Muscle of arm (tissue), 12 donors: Measurements from ENCODE around the gene VTI1A. TPM values are rescaled to one million over a fixed set of nuclear protein-coding genes. Genes with fewer than 3 reads are reported as not detected.

Source experiments
- DNase-seq: peaks from one replicate; pipeline ENCODE4 v3.0.0-alpha.2; 2013
- polyA plus RNA-seq, 12 donors: library from polyadenylated mRNA; unstranded; fragments of 120-200 nt; gene quantifications; one replicate each; pipeline ENCODE4 v1.2.1, GENCODE V29; 2013; ENCODE audit not compliant: insufficient read length in 12 of 12

VTI1A gene
- polyA plus RNA-seq, 12 donors: 13.1 to 18.7 (median 15.8) TPM; not detected in 1

- peak; percentile 30 for DNase-seq
Measured at GRCh38 chr10:112779025-112779770, 332.2 kb downstream of the VTI1A start.

GRCh38 chr10:112782200-112782907 lies 335.3 kb downstream of the VTI1A start:
- DNase-seq: peak; percentile 91

- peak; percentile 41 for DNase-seq
Measured at GRCh38 chr10:112783351-112784021, 336.5 kb downstream of the VTI1A start.

- peak; percentile 36 for DNase-seq
Measured at GRCh38 chr10:112784022-112784461, 337.0 kb downstream of the VTI1A start.

DNA sequence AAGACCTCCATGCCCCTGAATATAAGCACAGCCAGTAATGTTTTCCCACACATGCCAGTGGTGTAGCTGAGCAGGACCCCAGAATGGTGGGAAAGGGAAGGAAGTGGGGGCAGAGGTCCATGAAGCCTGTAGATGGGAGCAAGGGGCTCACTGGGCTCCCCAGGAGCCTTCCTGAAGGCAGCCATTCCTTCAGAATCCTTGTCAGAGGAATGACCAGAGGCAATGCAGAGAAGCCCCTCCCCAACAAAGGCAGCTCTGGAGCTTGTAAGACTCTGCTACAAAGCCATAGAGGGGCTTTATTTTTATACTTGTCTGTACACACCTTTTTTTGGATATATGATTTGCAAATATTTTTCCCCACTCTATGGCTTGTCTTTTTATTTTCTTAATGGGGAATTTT lies 338.1 kb downstream of the VTI1A start:
- no peak for DNase-seq

DNA sequence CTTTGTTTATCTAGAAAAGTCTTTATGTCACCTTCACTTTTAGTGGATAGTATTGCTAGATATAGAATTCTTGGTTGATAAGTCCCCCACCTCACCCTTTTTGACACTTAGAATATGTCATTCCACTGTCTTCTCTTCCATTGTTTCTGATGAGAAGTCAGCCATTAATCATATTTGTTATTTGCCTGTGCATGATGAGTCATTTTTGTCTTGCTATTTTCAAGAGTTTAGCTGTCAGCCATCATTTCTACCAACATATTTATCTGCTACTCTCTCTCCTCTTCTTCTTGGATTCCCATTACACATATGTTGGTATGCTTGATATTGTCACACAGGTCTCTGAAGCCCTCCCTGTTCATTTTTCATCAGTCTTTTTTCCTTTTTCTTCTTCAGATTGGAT lies 342.2 kb downstream of the VTI1A start:
- DNase-seq: no peak

DNA sequence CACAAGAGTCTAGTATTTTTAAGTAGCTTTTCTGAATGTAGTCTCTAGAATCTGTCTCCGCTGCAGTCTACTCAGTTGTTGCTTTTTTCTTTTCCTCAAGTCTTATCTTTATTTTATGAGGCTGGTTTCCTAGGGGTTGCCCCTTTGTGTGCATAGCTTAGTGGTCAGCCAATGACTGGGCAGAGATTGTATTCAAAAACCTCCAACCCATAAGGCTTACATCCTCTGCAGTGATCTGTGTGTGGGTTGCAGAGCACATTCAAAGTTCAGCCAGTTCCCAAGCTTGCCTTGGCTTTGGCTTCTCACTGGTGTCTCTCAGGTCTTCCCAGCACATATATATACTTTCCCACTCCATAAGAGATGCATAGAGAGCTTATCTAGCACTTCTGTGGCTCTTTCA lies 343.0 kb downstream of the VTI1A start:
- DNase-seq: no peak

DNA sequence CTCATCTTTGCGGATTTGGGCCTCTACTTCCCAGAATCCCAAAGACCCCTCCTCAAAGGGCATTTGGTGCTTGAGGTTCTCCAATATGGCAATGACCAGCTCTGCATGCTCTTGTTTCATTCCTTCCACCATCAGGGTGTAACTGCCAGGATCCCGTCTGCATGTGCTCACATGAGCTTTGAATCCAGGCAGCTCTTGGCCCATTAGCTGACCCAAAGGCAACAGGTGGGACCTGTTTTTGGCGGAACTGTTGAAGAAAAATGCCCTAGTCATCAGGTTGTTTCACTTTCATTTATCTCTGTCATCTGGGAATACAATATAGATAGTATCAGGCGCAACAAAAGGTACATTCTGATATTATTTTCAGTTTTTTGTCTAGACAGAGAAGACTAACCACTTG lies 343.9 kb downstream of the VTI1A start:
- no peak for DNase-seq

GRCh38 chr10:112791447-112791846 lies 344.4 kb downstream of the VTI1A start:
- no peak for DNase-seq

DNA sequence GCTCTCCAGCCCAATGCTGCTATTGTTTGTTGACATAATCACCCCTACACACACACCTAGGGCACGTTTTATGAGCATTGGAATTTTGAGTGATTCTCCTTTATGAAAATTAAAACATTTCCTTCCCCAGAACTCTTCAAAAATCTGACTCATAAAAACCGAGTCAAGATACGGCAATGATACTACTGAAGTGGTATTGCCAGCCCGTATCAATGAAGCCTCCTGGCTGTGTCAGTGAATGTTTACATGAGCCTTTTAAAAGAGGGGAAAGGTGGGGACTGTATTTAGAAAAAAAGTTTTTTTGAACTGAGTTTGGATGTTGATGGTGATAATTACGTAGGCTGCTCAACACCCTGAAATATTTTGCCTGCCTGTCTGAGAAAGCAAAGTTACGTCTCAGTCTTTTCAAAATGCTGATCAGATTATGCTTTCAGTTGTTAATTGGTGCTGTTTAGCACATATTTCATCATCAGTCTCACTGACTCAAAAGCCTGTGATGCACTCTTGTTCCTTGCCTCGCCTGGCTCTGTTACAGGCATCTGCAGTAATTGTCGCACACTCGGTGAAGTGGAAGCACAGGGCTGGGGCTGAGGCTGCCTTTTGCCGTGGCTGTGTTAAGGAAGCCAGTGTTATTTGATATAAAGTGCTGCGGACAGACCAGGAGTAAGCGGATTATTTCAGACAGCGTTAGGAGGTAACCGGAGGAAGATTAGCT lies 345.6 kb downstream of the VTI1A start:
- no peak for DNase-seq

DNA sequence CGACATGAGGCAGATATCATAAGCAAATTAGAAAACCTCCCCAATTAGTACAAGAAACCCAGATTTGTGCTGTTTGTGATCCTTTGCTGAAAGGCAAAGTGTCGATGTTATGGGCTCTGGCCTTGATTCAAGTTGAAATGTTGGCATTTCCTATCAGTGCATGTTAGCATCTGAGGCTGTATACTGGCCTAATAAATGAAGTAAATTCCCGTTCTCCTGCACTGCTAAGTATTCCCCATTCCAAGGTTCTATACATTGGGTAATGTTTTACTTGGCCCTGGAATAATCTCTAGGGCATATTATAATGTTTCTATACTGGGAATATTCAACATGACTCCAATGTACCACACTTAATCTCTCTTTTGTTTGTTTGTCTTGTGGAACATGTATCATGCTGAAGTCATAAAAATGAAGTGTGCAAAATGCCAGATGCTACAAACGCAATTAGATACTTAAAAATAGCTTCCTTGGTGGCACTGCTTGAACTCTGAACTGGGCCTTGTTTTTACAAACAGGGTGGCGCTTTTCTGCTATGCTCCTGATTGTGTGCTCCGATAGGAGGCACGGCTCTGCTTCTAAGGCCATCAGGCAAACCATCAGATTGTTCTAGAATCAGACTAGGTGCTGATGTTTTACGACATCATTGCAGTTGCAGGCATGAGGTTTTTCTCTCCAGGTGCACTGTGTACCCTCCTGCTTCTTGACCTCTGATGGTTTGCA lies 346.3 kb downstream of the VTI1A start:
- DNase-seq: no peak

GRCh38 chr10:112794201-112794600 lies 347.2 kb downstream of the VTI1A start:
- DNase-seq: no peak

DNA sequence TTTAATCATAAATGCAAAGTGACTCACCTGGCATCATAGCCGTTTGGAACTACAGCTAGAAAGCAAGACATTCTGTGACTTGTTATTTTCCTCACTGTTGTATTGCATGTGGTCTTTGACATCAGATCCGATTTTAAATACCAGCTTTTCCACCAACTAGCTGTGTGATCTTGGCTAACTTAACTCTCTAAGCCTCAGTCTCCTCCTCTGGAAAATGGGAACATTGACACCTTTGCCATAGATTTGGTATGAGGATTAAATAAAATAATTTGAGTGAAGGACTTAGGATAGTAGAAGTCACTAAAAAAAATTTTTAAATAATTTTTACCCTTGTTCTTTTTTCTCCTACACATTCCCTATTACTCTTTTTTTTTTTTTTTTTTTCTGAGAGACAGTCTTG lies 348.1 kb downstream of the VTI1A start:
- no peak for DNase-seq

- no peak for DNase-seq
Measured at GRCh38 chr10:112797197-112797596, 350.2 kb downstream of the VTI1A start.

DNA sequence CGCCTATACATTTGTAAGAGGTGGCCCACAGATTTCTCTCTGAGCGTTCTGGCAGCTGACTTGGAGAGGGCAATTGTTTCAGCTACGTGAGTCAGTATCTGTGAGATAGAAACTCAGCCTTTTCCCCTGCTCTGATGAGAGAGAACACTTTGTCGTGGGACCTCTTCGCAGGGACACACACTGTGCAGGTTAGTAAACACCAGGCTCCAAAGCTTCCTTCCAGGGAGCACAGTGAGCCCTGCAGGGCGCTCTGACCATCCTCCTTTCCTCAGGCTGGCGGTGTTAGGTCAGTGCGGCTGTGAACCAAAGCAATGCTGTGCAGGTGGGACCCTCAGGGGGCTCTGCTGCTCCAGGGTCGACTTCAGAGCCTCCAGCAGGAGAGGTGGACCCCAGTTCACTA lies 350.8 kb downstream of the VTI1A start:
- no peak for DNase-seq

- DNase-seq: no peak
Measured at GRCh38 chr10:112799038-112799437, 352.0 kb downstream of the VTI1A start.

DNA sequence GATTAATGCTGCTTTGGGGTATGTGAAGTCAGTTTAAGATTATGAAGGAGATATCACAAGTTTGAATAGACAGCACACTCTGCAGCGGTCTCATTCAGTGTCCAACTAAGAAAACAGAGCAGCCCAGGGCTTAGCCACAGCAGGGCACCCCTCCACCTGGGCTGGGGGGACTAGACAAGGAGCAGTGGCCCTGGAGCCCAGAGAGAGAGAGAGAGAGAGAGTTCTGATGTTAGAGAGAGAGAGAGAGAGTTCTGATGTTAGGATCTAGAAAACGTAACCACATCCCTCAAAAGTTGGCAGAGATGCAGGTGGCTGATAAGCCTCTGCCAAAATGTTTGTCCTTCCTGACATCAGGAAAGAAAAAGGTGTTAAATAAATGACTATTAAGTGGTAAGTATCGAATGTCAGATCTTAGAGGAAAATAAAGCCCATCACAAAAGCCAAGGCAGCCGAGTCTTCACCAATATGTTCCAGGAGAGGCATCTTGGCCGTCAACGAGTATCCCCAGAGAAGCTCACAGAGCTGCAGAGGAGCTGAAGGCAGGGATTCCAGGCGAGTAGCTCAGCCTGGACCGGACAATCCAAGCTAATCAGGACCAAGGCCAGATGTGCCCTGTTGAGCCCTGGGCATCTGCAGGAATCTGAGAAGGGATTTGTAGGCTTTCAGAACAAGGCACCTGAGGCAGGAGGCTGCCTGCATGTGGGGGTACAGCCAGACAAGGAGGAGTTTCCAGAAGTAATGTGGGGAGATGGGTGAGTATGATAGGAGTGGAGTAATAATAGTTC lies 352.9 kb downstream of the VTI1A start:
- no peak for DNase-seq

DNA sequence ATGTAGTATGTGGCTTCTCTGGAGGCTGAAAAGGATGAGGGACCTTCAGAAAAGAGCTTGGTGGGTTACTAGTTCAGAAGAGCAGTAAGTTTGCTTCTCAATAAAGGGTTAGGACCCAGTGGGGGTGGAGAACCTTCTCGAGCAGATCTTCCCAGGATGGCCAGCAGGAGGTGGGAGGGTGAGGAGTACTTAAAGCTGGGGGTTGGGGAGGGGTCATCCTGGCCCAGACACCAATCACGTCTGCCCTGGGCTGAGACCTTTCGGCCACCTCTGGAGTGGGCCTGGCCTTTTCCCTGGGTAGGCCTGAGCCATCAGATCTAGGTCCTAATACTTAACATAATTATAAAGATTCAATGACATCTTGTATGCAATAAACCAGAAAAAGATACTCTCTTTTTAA lies 354.0 kb downstream of the VTI1A start:
- DNase-seq: no peak

DNA sequence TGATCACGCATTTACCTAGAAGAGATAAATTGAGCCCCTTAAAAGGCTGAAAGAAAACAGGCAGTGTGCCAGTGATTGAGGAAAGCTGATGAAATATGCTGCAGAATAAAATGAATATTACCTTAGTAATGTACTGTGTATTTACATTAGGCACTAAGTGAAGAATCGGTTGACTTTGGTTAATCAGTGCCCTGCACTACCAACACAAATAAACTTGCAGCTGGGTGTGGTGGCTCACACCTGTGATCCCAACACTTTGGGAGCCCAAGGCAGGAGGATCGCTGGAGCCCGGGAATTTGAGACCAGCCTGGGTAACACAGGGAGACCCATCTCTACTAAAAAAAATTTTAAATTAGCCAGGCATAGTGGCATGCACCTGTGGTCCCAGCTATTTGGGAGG lies 354.7 kb downstream of the VTI1A start:
- DNase-seq: no peak

GRCh38 chr10:112802411-112803022 lies 355.5 kb downstream of the VTI1A start:
- DNase-seq: no peak
